Parathyroid adenoma (tissue), 2 donors: Measurements from ENCODE around the gene CDH5.
"Not testable (repeated sequence)": the region's sequence is repeated elsewhere in the genome, so short reads cannot be mapped to it uniquely, and the experiment has no call there.

Experiments used
- H2AFZ ChIP-seq: fragments of 300-600 bp; sonication (generic); one replicate; pipeline ENCODE4 v1.7.0; 2017; ENCODE audit warnings: antibody characterized with exemption, mild to moderate bottlenecking
- H3K27ac ChIP-seq: fragments of 300-600 bp; sonication (generic); one replicate; pipeline ENCODE4 v1.7.0; 2017
- H3K27me3 ChIP-seq: fragments of 300-600 bp; sonication (generic); one replicate; pipeline ENCODE4 v1.7.0; 2017; ENCODE audit warnings: low read length; ENCODE audit not compliant: control insufficient read depth, insufficient read depth
- H3K36me3 ChIP-seq: fragments of 300-600 bp; sonication (generic); one replicate; pipeline ENCODE4 v1.7.0; 2017; ENCODE audit warnings: low read length; ENCODE audit not compliant: control insufficient read depth, insufficient read depth
- H3K4me1 ChIP-seq: fragments of 300-600 bp; sonication (generic); one replicate; pipeline ENCODE4 v1.7.0; 2017; ENCODE audit warnings: control low read depth
- H3K4me2 ChIP-seq: fragments of 300-600 bp; sonication (generic); one replicate; pipeline ENCODE4 v1.7.0; 2017; ENCODE audit warnings: low read length
- H3K4me3 ChIP-seq: fragments of 300-600 bp; sonication (generic); one replicate; pipeline ENCODE4 v1.7.0; 2017; ENCODE audit warnings: low read depth, low read length
- H3K79me2 ChIP-seq: fragments of 300-600 bp; sonication (generic); one replicate; pipeline ENCODE4 v1.7.0; 2017; ENCODE audit warnings: control low read depth
- H3K9ac ChIP-seq: fragments of 300-600 bp; sonication (generic); one replicate; pipeline ENCODE4 v1.7.0; 2017; ENCODE audit warnings: mild to moderate bottlenecking
- H3K9me3 ChIP-seq: fragments of 300-600 bp; sonication (generic); one replicate; pipeline ENCODE4 v1.7.0; 2017; ENCODE audit warnings: low read length; ENCODE audit not compliant: control insufficient read depth
- TF ChIP-seq, protein P1 (sequence below): fragments of 300-600 bp; sonication (generic); IDR thresholded peaks from one replicate; pipeline ENCODE4 v1.7.0; 2017; ENCODE audit warnings: antibody characterized with exemption, mild to moderate bottlenecking
- donor health status: primary hyperparathyroidism.

The CDH5 gene

DNA sequence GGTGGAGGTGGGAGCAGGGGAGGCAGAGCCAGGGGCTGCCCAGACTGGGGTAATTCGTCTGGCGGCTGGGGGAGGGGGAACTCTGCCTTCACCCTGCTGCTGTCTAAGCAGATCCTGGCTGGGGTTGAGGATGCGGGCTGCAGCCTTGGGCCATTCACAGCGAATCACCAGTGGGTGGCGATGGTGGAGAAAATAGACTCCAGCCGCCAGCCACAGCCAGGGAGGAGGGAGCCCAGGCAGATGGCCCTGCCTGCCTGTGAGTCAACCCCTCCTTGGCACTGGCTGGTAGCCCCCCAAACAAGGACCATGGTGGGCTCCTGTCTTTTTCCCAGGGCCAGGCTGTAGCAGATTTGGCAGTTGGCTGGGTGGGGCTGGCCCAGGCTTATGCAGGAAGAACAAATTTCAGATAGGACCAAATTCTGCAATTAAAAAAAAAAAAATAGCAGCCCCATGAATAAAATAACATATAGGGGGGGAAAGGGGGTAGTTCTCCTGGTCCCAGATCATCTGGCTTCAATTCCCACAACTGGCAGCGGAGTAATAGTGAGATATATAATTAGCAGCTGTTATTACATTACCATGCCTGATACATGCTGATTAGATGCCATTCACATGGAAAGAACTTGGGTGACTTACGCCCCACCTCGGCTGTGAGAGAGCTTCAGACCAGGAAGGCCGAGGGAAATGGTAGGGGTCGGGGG, 41.5 kb upstream of the CDH5 start:
- Histone ChIP-seq H3K9ac (no peak overlapping the region), H3K27ac (no peak overlapping the region), H3K36me3 (no peaks in the 10 kb centered on the region), H3K4me3 (no peak overlapping the region), H3K79me2 (no peaks in the 10 kb centered on the region), H3K9me3 (no peaks in the 10 kb centered on the region), H3K4me1 (peaks cover 4% of the 10 kb centered on the region), H3K4me2 (no peak overlapping the region), H2AFZ (no peak overlapping the region), H3K27me3 (no peaks in the 10 kb centered on the region)
- TF ChIP-seq, protein P1, sequence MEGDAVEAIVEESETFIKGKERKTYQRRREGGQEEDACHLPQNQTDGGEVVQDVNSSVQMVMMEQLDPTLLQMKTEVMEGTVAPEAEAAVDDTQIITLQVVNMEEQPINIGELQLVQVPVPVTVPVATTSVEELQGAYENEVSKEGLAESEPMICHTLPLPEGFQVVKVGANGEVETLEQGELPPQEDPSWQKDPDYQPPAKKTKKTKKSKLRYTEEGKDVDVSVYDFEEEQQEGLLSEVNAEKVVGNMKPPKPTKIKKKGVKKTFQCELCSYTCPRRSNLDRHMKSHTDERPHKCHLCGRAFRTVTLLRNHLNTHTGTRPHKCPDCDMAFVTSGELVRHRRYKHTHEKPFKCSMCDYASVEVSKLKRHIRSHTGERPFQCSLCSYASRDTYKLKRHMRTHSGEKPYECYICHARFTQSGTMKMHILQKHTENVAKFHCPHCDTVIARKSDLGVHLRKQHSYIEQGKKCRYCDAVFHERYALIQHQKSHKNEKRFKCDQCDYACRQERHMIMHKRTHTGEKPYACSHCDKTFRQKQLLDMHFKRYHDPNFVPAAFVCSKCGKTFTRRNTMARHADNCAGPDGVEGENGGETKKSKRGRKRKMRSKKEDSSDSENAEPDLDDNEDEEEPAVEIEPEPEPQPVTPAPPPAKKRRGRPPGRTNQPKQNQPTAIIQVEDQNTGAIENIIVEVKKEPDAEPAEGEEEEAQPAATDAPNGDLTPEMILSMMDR, result peak; percentile 57

DNA sequence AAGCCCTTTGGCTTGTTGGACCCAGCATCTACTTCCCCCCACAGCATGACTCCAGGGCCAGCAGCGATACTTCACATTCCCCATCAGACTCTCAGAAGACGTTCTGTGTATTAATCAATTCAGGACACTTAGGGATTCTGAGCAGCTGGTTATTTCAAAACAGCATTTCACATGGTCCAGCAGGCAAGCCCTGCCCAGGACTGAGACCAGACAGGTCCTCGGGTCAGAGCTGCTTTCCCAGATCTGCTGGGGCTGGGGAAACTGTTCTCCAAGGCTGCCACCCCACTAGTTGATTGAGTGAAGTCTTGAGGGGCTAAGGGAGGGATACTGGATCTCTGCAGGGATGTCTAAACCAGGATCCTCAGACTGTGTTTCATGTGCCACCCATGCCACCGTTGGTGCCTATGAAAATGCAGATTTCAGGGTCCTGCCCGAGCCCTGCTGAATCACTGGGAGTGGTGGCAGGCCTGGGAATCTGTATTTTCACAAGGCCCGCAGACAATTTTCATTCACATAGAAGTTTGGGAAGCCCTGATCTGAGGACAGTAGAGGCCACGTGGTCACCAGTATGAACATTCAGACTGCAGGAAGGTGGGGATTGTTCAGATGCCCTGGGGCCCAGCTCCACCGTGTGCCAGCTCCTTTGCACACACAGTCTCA, 40.6 kb upstream of the CDH5 start:
- TF ChIP-seq, protein P1, result no peak
- Histone ChIP-seq H3K4me1 (peaks cover 4% of the 10 kb centered on the region), H3K79me2 (no peaks in the 10 kb centered on the region), H3K9me3 (no peaks in the 10 kb centered on the region), H3K4me3 (no peak overlapping the region), H3K36me3 (no peaks in the 10 kb centered on the region), H3K27ac (no peak overlapping the region), H2AFZ (no peak overlapping the region), H3K4me2 (no peak overlapping the region), H3K27me3 (no peaks in the 10 kb centered on the region), H3K9ac (no peak overlapping the region)

DNA sequence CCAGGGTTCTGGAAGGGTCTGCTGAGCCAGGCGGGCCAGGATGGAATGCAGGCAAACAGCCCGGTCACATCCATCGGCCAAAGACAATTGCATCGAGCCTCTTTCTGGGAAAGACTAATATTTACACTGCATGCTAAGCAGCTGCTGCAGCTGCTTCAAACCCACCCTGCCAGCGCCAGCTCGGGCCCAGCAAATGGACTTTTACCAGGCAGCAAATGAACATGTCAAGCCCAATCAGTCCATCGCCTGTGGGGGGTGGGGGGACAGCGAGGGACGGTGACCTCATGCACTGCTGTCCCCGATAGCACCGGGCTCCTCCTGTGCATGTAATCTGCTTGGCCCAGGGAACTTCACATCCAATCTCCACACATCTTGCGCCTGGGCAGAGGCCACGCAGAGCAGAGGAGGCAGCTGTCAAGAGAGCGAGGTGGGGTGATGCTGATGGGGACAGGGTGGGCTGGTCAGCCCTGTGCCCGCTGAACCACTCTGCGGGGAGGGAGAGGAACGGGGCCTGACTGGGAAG, 39.4 kb upstream of the CDH5 start:
- no peak overlapping the region for H3K27ac ChIP-seq
- no peak overlapping the region for H3K9ac ChIP-seq
- H3K9me3 ChIP-seq, result no peaks in the 10 kb centered on the region
- H2AFZ ChIP-seq, result no peak overlapping the region
- H3K36me3 ChIP-seq, result no peaks in the 10 kb centered on the region
- TF ChIP-seq, protein P1, result no peak
- no peak overlapping the region for H3K4me3 ChIP-seq
- peaks cover 4% of the 10 kb centered on the region for H3K4me1 ChIP-seq
- no peak overlapping the region for H3K4me2 ChIP-seq
- H3K27me3 ChIP-seq, result no peaks in the 10 kb centered on the region
- H3K79me2 ChIP-seq, result no peaks in the 10 kb centered on the region

DNA sequence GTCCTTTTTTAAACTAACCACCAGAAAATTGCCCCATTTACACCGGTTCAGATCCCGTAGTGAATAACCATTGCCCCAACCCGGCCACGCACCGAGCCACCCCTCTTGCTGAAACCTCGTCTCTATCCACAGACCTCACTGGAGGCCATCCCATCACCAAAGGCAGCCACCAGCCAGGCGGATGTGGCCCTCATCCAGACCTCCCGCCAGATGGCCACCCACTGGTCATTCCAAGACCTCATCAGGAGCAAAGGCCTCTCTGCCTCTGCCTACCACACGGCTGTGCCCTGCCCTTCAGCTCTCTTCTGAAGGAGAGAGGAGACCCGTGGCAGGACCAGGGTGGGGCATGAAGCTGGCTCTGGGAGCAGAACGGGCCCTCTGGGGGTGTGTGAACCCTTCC, 38.2 kb upstream of the CDH5 start:
- Histone ChIP-seq H3K9ac (no peak overlapping the region), H3K4me2 (no peak overlapping the region), H2AFZ (no peak overlapping the region), H3K27ac (no peak overlapping the region), H3K79me2 (no peaks in the 10 kb centered on the region), H3K4me1 (peaks cover 4% of the 10 kb centered on the region), H3K27me3 (no peaks in the 10 kb centered on the region), H3K9me3 (no peaks in the 10 kb centered on the region), H3K36me3 (no peaks in the 10 kb centered on the region), H3K4me3 (no peak overlapping the region)
- TF ChIP-seq, protein P1, result no peak

DNA sequence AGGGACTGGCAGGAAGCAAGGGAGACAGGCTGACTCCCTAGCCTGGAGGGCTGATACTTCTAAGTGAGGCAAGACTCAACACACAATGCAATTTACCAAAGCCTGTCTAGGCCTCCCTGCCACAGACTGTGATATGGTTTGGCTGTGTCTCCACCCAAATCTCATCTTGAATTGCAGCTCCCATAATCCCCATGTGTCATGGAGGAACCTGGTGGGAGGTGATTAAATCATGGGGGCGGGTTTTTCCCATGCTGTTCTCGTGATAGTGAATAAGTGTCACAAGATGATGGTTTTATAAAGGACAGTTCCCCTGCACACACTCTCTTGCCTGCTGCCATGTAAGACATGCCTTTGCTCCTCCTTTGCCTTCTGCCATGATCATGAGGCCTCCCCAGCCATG, 35.0 kb upstream of the CDH5 start:
- not testable (repeated sequence) for H2AFZ ChIP-seq, H3K27me3 ChIP-seq, H3K36me3 ChIP-seq, H3K9me3 ChIP-seq, H3K9ac ChIP-seq, H3K79me2 ChIP-seq, H3K4me3 ChIP-seq, H3K27ac ChIP-seq, H3K4me1 ChIP-seq, H3K4me2 ChIP-seq
